RWPE1 (cell line): ENCODE measurements around the gene COL4A4.

Source experiments
- CTCF ChIA-PET: fragments of 350-600 bp; sonication (Branson Sonifier 250); formaldehyde crosslinking; extraction: SDS; loops from one replicate; lab custom pipeline; 2021; lab: Yijun Ruan, JAX
- POLR2A ChIA-PET: fragments of 400-600 bp; formaldehyde crosslinking; extraction: SDS; loops from one replicate; lab custom pipeline; 2020; ENCODE audit warnings: antibody characterized with exemption; ENCODE audit not compliant: low non-redundant PET; lab: Yijun Ruan, JAX
- DNase-seq: peaks from one replicate; pipeline ENCODE4 v3.0.0; 2012; ENCODE audit warnings: low spot score
- H3K27ac ChIP-seq: fragments of 450-650 bp; 2 replicates; pipeline ENCODE4 v1.5.1; 2017
- CTCF ChIP-seq: fragments of 450-650 bp; conservative IDR thresholded peaks from 2 replicates; pipeline ENCODE4 v1.5.1; 2017; ENCODE audit warnings: low read depth, mild to moderate bottlenecking

Gene COL4A4

GRCh38 chr2:227130636-227131035, 33.4 kb downstream of the COL4A4 start:
- DNase-seq, result no peak
- no peak overlapping the region for H3K27ac ChIP-seq
- ChIA-PET POLR2A (no interaction called here), CTCF (interaction anchor here (0.6 to 2.3 kb wide), 5 partner anchors 94 to 636 kb away, joined by 3 to 22 read pairs (median 3); no protein-coding TSS in a partner anchor)
- no peak for TF ChIP-seq CTCF

- no peak overlapping the region for H3K27ac ChIP-seq
- no peak for DNase-seq
- CTCF ChIA-PET, result interaction anchor here (0.6 to 1.9 kb wide), 3 partner anchors 111 to 1069 kb away, joined by 4 to 8 read pairs (median 5); no protein-coding TSS in a partner anchor
- POLR2A ChIA-PET, result no interaction called here
- no peak for TF ChIP-seq CTCF
Measured at GRCh38 chr2:227127201-227127600, 36.8 kb downstream of the COL4A4 start.

GRCh38 chr2:227125506-227125905, 38.5 kb downstream of the COL4A4 start:
- DNase-seq, result no peak
- CTCF ChIA-PET, result interaction anchor here (0.7 kb wide), 1 partner anchor 97 kb away, joined by 6 read pairs; no protein-coding TSS in a partner anchor
- POLR2A ChIA-PET, result no interaction called here
- no peak overlapping the region for H3K27ac ChIP-seq
- TF ChIP-seq CTCF, result no peak

- H3K27ac ChIP-seq, result no peak overlapping the region
- ChIA-PET POLR2A (no interaction called here), CTCF (interaction anchor here (0.6 kb wide), 1 partner anchor 114 kb away, joined by 3 read pairs; no protein-coding TSS in a partner anchor)
- TF ChIP-seq CTCF, result no peak
- DNase-seq, result no peak
Measured at GRCh38 chr2:227124811-227125210, 39.2 kb downstream of the COL4A4 start.

- TF ChIP-seq CTCF, result no peak
- no peak overlapping the region for H3K27ac ChIP-seq
- ChIA-PET POLR2A (no interaction called here), CTCF (no interaction called here)
- no peak for DNase-seq
Measured at GRCh38 chr2:227123697-227124096, 40.3 kb downstream of the COL4A4 start.

GRCh38 chr2:227118353-227118752, 45.7 kb downstream of the COL4A4 start:
- ChIA-PET CTCF (interaction anchor here (0.6 to 1.0 kb wide), 2 partner anchors 120 to 613 kb away, joined by 3 read pairs; no protein-coding TSS in a partner anchor), POLR2A (no interaction called here)
- H3K27ac ChIP-seq, result no peak overlapping the region
- TF ChIP-seq CTCF, result no peak
- DNase-seq, result no peak
